Measurements from ENCODE around the gene ULK1. TPM values are rescaled to one million over a fixed set of nuclear protein-coding genes. Genes with fewer than 3 reads are reported as not detected.

ULK1 gene
- total and polyA plus RNA-seq, 2 donors (not counting 1 experiment from before 2014, with no cell fraction given), result 3.3 to 14.9 TPM

DNA sequence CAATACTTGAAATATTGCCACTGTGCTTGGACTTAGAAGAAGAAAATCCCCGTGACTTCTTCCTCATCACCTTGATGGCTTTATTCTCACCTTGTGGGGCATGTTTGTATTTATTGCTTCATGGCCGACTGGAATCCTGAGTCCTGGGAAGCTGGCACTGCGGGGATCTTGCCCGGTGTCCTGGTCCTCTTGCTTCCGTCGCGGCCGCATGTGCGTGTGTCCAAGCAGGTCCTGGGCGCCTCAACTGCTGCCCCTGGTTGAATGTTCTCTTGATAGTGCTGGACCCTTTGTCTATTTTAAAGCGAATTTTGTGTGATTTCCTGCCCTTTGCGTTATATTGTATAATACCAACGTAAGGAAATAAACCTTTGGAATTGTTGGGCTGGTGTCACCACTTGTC is 28.4 kb downstream of the ULK1 start:
- no peaks in the 10 kb centered on the region for H3K4me1 ChIP-seq (ENCODE audit: control insufficient read depth, extremely low read depth, insufficient read depth, low read length)
- H3K36me3 ChIP-seq (ENCODE audit: control insufficient read depth, insufficient read depth, low read length), result peaks cover 3% of the 10 kb centered on the region
- no peak overlapping the region for H2AFZ ChIP-seq (ENCODE audit: low read length)
- TF ChIP-seq, protein P1, sequence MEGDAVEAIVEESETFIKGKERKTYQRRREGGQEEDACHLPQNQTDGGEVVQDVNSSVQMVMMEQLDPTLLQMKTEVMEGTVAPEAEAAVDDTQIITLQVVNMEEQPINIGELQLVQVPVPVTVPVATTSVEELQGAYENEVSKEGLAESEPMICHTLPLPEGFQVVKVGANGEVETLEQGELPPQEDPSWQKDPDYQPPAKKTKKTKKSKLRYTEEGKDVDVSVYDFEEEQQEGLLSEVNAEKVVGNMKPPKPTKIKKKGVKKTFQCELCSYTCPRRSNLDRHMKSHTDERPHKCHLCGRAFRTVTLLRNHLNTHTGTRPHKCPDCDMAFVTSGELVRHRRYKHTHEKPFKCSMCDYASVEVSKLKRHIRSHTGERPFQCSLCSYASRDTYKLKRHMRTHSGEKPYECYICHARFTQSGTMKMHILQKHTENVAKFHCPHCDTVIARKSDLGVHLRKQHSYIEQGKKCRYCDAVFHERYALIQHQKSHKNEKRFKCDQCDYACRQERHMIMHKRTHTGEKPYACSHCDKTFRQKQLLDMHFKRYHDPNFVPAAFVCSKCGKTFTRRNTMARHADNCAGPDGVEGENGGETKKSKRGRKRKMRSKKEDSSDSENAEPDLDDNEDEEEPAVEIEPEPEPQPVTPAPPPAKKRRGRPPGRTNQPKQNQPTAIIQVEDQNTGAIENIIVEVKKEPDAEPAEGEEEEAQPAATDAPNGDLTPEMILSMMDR (conservative IDR thresholded peaks at IDR 0.05 in 1 of 2, IDR thresholded peaks at IDR 0.05 in 1 of 2; ENCODE audit: low read depth in 1 of 2, low read length in 2 of 2), result no peak
- no peak for TF ChIP-seq EZH2 (IDR thresholded peaks at IDR 0.05; ENCODE audit: low read length, missing control alignments)
- no peak overlapping the region for H3K4me3 ChIP-seq (replicated peaks in 1 of 4; ENCODE audit: control extremely low read depth in 1 of 4, insufficient read depth in 1 of 4, low read depth in 3 of 4, low read length in 4 of 4)
- no peak for DNase-seq (ENCODE audit: low read depth in 2 of 2)
- no peaks in the 10 kb centered on the region for H4K20me1 ChIP-seq (ENCODE audit: control insufficient read depth, extremely low read depth, insufficient read depth, low read length)
- H3K4me2 ChIP-seq (ENCODE audit: extremely low read depth, insufficient read depth, low read length), result no peak overlapping the region
- no peaks in the 10 kb centered on the region for H3K9me3 ChIP-seq (ENCODE audit: control insufficient read depth, insufficient read depth, low read depth, low read length)
- H3K79me2 ChIP-seq (ENCODE audit: control insufficient read depth, insufficient read depth, low read length), result no peaks in the 10 kb centered on the region
- H3K27me3 ChIP-seq (ENCODE audit: control insufficient read depth, insufficient read depth, low read length), result no peaks in the 10 kb centered on the region
- no peak overlapping the region for H3K27ac ChIP-seq (ENCODE audit: insufficient read depth, low read length)
- no peak overlapping the region for H3K9ac ChIP-seq (ENCODE audit: insufficient read depth, low read length)

DNA sequence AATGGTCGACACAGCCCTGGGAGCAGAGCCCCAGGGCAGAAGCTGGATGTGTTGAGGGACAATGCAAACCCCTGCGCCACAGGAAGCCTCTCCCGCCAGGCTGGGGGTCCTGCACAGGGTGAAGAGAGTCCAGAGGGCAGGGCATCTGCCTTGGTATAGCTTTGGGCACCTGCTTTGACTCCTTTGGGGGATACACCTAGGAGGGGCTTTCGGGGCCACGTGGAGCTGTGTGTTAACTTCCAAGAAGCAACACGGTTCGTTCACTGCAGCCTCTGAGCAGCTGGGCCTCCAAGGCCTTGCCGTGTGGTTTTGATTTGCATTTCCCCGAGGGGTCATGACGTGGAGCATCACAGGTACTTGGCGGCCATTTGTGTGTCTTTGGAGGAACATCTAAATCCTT is 28.8 kb downstream of the ULK1 start:
- Histone ChIP-seq H3K27ac (ENCODE audit: insufficient read depth, low read length) (no peak overlapping the region), H3K9me3 (ENCODE audit: control insufficient read depth, insufficient read depth, low read depth, low read length) (no peaks in the 10 kb centered on the region), H3K4me2 (ENCODE audit: extremely low read depth, insufficient read depth, low read length) (no peak overlapping the region), H3K79me2 (ENCODE audit: control insufficient read depth, insufficient read depth, low read length) (no peaks in the 10 kb centered on the region), H2AFZ (ENCODE audit: low read length) (no peak overlapping the region), H3K9ac (ENCODE audit: insufficient read depth, low read length) (no peak overlapping the region), H3K4me1 (ENCODE audit: control insufficient read depth, extremely low read depth, insufficient read depth, low read length) (no peaks in the 10 kb centered on the region), H3K27me3 (ENCODE audit: control insufficient read depth, insufficient read depth, low read length) (no peaks in the 10 kb centered on the region), H4K20me1 (ENCODE audit: control insufficient read depth, extremely low read depth, insufficient read depth, low read length) (no peaks in the 10 kb centered on the region), H3K36me3 (ENCODE audit: control insufficient read depth, insufficient read depth, low read length) (peaks cover 3% of the 10 kb centered on the region), H3K4me3 (replicated peaks in 1 of 4; ENCODE audit: control extremely low read depth in 1 of 4, insufficient read depth in 1 of 4, low read depth in 3 of 4, low read length in 4 of 4) (no peak overlapping the region)
- TF ChIP-seq, protein P1 (conservative IDR thresholded peaks at IDR 0.05 in 1 of 2, IDR thresholded peaks at IDR 0.05 in 1 of 2; ENCODE audit: low read depth in 1 of 2, low read length in 2 of 2), result no peak
- no peak for TF ChIP-seq EZH2 (IDR thresholded peaks at IDR 0.05; ENCODE audit: low read length, missing control alignments)
- DNase-seq (ENCODE audit: low read depth in 2 of 2), result no peak

DNA sequence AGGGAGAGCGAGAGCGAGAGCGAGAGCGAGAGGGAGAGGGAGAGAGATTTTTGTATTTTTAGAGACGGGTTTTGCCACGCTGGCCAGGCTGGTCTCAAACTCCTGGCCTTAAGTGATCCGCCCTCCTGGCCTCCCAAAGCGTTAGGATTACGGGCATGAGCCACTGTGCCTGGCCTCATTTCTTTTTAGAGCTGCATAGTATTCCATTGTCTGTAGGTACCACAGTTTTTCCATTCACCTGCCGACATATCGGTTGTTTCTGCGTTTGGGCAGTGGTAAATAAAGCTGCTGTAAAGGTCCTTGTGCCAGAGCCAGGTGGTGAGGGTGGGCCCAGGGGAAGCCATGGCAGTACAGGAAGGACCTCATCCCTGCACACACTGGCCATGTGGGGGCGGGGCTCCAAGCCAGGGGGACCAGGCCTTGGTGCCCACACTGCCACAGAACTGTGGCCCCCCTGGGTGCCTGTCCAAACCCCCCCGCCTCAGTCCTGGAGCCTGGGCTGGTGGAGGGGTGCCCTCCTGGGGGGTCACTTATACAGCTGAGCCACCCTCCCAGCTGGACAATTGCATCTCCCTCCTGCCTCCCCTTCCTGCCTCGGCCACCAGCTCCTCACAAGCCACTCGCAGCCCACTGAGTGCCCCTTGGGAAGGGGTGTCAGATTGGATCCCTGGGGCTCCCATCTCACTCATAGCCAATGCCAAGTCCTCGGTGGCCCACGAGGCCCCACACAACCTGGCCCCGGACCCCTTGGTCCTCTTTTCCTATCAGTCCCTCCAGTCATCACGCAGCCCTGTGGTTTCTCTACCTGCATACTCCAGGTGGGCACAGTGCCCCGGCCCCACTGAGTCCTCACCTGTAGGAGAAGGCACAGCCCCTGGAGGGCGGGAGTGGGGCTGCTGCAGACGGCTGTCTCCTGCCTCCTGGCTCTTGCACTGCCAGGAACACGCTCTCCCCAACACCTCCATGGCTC is 33.0 kb downstream of the ULK1 start:
- Histone ChIP-seq H3K4me1 (ENCODE audit: control insufficient read depth, extremely low read depth, insufficient read depth, low read length) (no peaks in the 10 kb centered on the region), H2AFZ (ENCODE audit: low read length) (no peak overlapping the region), H3K27me3 (ENCODE audit: control insufficient read depth, insufficient read depth, low read length) (no peaks in the 10 kb centered on the region), H3K9ac (ENCODE audit: insufficient read depth, low read length) (no peak overlapping the region), H3K4me3 (replicated peaks in 1 of 4; ENCODE audit: control extremely low read depth in 1 of 4, insufficient read depth in 1 of 4, low read depth in 3 of 4, low read length in 4 of 4) (no peak overlapping the region), H3K36me3 (ENCODE audit: control insufficient read depth, insufficient read depth, low read length) (peaks cover 5% of the 10 kb centered on the region), H3K9me3 (ENCODE audit: control insufficient read depth, insufficient read depth, low read depth, low read length) (no peaks in the 10 kb centered on the region), H3K79me2 (ENCODE audit: control insufficient read depth, insufficient read depth, low read length) (peaks cover 16% of the 10 kb centered on the region), H4K20me1 (ENCODE audit: control insufficient read depth, extremely low read depth, insufficient read depth, low read length) (no peaks in the 10 kb centered on the region), H3K4me2 (ENCODE audit: extremely low read depth, insufficient read depth, low read length) (no peak overlapping the region), H3K27ac (ENCODE audit: insufficient read depth, low read length) (no peak overlapping the region)
- no peak for DNase-seq (ENCODE audit: low read depth in 2 of 2)
- no peak for TF ChIP-seq EZH2 (IDR thresholded peaks at IDR 0.05; ENCODE audit: low read length, missing control alignments)
- TF ChIP-seq, protein P1 (conservative IDR thresholded peaks at IDR 0.05 in 1 of 2, IDR thresholded peaks at IDR 0.05 in 1 of 2; ENCODE audit: low read depth in 1 of 2, low read length in 2 of 2), result no peak
